Endothelial cell of umbilical vein (primary cell): ENCODE results near the gene ACSL4.
"Not testable (repeated sequence)": the region's sequence is repeated elsewhere in the genome, so short reads cannot be mapped to it uniquely, and the experiment has no call there.

Source experiments
- CTCF ChIP-seq, 2 donors: IDR thresholded peaks; 1 replicate in 1 of 2; 2 replicates in 1 of 2; pipeline ENCODE4 v1.5.1; 2011; ENCODE audit warnings: low read length in 2 of 2, mild to moderate bottlenecking in 2 of 2, moderate library complexity in 2 of 2, control low read depth in 1 of 2, inconsistent platforms in 1 of 2, low read depth in 1 of 2; ENCODE audit not compliant: insufficient read depth in 1 of 2; ENCODE audit errors: extremely low read depth in 1 of 2
- EZH2 ChIP-seq: IDR thresholded peaks from 2 replicates; pipeline ENCODE4 v1.6.1; 2012; ENCODE audit warnings: borderline replicate concordance, low read depth, mild to moderate bottlenecking, moderate library complexity, low read length, inconsistent platforms; ENCODE audit not compliant: severe bottlenecking
- POLR2A ChIP-seq: IDR thresholded peaks from 2 replicates; pipeline ENCODE4 v1.6.1; 2012; ENCODE audit warnings: low read depth, mild to moderate bottlenecking, control low read depth, low read length

DNA sequence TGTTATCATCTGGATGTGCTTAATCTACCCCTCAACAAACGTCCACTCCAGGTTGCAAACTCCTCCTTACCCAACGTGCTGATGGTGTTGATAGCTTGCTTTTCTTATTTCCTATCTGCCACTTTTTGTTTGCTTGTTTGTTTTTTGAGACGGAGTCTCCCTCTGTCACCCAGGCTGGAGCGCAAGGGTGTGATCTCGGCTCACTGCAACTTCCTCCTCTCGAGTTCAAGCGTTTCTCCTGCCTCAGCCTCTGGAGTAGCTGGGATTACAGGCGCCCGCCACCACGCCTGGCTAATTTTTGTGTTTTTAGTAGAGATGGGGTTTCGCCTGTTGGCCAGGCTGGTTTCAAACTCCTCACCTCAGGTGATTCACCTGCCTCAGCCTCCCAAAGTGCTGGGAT is 7.8 kb upstream of the ACSL4 start:
- not testable (repeated sequence) for TF ChIP-seq POLR2A; CTCF (IDR thresholded peaks at IDR 0.05; ENCODE audit: extremely low read depth in 1 of 2, insufficient read depth in 1 of 2, low read depth in 1 of 2, low read length in 2 of 2); EZH2
